Tongue (tissue), 2 donors: ENCODE results near the gene BAZ2B. TPM values are rescaled to one million over a fixed set of nuclear protein-coding genes. Genes with fewer than 3 reads are reported as not detected.

Experiments used
- DNase-seq: peaks from one replicate; pipeline ENCODE4 v3.0.0-alpha.2; 2015
- total RNA-seq: library from RNA; depleted of rRNA; stranded (reverse); fragments of >200 nt; gene quantifications from one replicate; pipeline ENCODE4 v1.2.3, GENCODE V29; 2014

BAZ2B gene
- total RNA-seq, 1 donor from 2014 or later, result 162 TPM

DNA sequence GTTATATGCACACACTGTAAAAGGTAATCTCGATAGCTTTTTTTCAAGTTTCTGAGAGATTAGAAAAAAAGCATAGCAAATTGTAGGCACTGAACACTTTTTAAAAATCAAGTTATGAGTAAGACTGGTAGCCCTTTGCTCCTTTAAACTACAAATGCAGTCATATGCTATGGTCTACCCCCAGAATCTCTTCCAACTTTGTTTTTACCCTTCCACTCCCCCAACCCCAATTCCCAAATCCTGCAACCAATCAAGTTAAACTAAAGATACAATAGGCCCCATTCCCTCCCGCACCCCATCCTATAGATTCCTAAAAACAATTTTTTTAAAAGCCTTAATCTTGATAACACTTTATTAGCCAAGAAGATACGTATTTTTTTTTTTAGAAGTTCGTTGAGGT, 752 bp upstream of the BAZ2B start:
- peak; percentile 54 for DNase-seq

DNA sequence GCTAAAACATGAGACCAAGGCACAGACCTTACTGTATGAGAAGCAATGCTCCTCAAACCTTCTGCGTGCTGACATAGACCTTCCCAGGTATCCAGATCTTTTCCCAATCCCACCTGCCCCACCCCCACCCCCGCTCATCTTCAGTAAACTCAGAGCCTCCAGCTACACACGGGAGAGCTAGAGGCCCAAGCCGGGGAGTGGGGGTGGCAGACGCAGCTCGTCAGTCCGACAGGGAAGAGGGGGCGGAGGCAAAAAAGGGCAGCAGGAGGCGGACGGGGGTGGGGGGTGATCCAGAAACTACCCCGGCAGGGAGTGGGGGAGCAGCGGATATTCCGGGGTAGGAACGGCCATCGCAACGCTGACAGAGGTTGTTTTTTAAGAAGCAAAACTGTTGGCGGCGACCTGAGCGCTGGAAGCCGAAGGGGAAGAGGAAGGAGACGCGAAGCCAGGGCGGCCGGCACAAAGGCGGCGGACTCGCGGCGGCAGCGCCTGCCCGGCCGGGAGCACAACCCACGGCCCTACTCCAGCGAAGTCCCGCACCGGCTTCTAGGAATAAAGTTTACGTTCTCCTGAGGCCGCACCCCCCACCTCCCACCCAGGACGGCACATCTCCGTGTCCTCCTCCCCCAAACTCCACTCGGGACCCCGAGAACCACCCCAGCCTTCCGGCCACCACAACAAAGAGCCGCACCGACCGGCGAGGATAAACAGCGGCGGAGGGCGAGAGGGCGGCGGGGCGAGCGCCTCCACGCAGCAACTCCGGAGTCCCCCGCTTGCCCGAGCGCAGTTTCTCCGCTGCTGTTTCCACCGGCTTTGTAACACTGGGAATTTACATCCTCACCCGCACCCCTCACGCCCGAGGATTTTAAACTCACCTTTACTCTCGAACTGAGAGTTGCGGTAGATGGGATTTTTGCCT, 722 bp downstream of the BAZ2B start:
- DNase-seq, result peak; percentile 98

- peak; percentile 92 for DNase-seq
Observed at GRCh38 chr2:159614534-159615366, 1.6 kb downstream of the BAZ2B start.

DNA sequence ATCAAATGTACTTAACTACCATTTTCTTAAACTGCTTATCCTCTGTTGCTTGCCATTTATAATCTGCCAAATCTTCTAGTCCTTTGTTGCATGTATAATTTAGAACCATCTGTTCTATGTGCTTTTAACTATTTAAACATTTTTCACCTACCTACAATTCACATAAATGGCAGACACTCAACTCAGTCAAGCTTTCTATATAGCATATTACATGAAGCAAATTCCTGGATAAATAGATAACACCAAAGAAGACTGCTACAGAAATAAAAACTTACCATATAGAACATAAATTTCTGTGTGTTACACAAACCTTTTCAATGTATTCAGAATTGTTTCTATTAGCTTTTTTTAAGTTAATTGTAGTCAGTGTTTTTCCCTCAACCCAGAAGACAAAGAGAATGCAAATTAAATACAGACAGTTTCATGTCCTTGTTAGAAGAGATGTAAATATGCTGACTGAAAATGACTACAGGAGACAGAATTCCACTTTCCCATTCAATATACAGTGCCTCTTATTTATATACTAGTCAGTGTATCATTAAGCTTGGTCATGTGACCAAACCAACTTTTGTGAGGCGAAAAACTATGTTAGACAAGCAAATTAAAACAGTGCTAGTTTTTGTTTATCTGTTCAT, 2.6 kb downstream of the BAZ2B start:
- DNase-seq, result peak; percentile 67

- DNase-seq, result no peak
Observed at GRCh38 chr2:159613091-159613490, 3.3 kb downstream of the BAZ2B start.

GRCh38 chr2:159612255-159612901, 4.0 kb downstream of the BAZ2B start:
- DNase-seq, result peak; percentile 83

GRCh38 chr2:159609811-159610549, 6.4 kb downstream of the BAZ2B start:
- peak; percentile 63 for DNase-seq

DNA sequence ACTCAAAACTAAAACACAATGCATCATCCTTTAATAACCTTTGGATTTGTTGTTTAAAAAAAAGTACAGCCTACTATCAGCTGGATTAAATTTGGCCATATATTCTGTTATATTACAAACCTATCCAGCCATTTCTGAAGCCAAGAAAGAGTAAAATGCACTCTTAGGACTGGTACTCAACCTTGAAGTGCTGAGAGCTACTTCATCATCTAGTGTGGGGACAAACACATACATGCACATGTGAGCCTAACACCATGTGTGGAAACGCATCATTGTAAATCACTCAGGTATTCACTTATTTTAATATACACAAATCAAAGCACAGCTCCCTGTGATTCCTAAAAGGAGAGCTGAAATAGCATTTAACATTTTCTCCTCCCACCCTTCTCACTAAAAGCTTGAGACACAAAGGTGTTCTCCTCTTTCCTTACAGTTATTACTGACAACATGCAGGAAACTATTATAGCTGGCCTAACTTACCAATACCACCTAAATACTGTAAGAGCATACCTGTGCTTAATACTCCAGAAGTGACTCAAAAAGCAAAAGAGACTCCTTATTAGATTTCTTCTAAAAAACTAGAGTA, 7.5 kb downstream of the BAZ2B start:
- DNase-seq, result no peak

DNA sequence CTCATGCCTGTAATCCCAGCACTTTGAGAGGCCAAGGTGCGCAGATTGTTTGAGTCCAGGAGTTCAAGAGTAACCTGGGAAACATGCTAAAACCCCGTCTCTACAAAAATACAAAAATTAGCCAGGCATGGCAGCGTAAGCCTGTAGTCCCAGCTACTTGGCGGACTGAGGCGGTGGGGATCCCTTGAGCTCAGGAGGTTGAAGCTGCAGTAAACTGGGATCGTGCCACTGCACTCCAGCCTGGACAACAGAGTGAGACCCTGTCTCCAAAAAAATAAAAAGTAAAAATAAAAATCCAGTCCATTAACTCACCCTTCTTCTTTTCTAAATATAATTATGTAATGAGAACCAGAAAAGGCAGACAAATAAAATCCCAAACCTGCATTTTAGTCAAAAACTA, 8.2 kb downstream of the BAZ2B start:
- no peak for DNase-seq

GRCh38 chr2:159606287-159606686, 10.1 kb downstream of the BAZ2B start:
- no peak for DNase-seq

DNA sequence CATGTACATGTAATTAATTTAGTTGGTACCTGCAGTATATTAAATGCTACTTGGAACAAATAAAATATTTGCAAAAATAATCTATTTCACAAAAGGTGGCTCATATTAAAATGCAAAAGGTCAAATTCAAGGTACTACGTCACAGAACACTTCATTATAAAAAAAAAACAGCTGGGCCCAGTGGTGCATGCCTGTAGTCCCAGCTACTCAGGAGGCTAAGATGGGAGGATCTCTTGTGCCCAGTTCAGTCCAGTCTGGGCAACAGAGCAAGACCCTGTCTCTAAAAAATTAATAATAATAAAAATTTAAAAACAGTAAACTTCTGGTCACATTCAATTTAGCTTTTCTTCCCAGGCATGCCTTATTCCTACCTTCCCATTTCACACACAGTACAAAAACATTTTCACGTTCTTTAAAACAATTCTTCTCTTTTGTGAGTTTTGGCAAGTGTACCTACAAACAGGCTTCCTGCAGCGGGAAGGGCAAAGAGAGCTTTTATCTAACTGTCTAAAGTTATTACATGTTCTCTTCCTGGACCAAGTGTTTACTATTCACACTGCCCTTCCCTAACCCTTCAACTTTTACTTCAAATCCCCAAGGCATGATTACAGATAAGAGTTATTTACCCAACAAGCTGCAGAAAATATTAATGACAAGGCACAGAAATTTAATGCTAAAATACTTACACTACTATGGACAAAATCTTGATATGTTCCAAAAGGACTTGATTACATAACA, 10.7 kb downstream of the BAZ2B start:
- DNase-seq, result no peak

- no peak for DNase-seq
Observed at GRCh38 chr2:159604159-159604558, 12.2 kb downstream of the BAZ2B start.

DNA sequence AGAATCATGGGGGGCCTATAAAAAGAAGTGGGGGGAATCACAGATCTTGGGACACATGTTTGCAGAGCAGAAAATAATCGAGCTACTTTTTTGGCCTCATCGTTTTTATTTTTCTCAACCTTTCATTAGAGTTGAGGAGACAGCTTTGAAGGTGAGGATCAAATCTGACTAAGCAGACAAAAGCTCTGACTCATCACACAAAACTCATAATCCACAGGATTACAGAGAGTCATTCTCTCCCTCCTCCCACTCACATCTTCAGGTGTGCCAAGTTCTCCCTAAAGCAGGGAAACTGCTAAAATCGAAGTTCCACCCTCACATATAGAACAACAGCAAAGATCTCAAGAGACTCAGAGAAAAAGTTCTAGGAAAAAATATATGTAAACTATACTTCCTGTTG, 15.6 kb downstream of the BAZ2B start:
- DNase-seq, result no peak

- no peak for DNase-seq
Observed at GRCh38 chr2:159595410-159596046, 20.8 kb downstream of the BAZ2B start.

DNA sequence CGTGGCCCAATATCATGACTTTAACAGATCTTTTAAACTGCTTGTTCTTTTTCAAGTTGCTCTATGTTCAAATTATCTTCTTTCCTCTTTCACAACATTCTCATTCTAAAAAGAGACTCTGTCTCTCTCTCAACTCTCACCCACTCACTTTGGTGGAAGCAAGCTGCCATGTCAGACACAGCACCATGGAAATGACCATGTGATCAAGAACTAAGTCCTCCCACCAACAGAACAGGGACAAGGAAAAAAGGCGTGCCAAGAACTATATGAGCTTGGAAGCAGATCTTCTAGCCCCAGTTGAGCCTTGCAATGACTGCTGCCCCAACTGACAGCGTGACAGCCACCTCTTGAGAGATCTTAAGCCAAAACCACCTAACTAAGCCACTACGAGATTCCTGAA, 23.9 kb downstream of the BAZ2B start:
- no peak for DNase-seq

GRCh38 chr2:159591221-159591620, 25.1 kb downstream of the BAZ2B start:
- no peak for DNase-seq

- DNase-seq, result no peak
Observed at GRCh38 chr2:159589286-159589685, 27.1 kb downstream of the BAZ2B start.

DNA sequence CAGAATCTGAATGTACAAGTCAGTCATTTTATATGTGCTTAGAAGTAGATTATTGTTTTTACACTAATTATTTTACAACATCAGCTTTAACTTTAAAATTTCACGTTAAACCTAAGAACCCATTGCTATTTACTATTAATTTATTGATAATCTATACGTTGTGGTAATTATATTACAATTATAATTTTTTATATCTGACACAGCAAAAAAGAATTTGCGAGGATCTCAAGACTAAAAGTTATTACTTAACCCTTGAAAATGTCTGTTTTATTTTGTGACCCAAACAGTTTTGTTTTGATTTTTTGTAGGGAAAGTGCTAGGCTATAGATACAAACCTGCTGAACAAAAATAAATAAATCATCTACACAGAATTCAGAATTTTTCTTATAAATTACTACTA, 30.3 kb downstream of the BAZ2B start:
- no peak for DNase-seq

DNA sequence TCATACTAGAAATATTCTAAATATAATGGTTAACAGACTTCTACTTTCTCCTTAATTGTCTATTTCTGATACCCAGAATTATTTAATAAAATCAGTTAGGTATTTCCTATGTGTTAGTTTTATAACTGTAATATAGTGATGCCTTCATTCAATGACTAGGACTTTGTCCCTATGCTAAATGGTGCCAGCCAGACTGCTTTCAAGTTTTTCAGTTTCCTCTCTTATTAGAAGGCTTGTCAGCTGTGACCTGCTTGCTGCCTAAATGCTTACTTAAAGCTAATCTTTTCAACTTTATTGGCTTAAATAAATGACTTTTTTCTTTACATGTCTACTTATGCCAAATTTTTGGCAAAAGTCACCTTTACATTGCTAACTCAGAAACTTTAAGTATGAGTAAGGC, 30.7 kb downstream of the BAZ2B start:
- DNase-seq, result no peak

GRCh38 chr2:159584796-159585195, 31.6 kb downstream of the BAZ2B start:
- DNase-seq, result no peak
